GM10248 (cell line): ENCODE measurements around the gene DGKI.

Experiments
- CTCF ChIA-PET: fragments of 300-600 bp; sonication (Branson Sonifier 250); formaldehyde crosslinking; extraction: SDS; loops from one replicate; lab custom pipeline; 2021; ENCODE audit warnings: antibody characterized with exemption; lab: Yijun Ruan, JAX
- POLR2A ChIA-PET: fragments of 350-650 bp; sonication (Branson Sonifier 250); formaldehyde crosslinking; extraction: SDS; loops from one replicate; lab custom pipeline; 2020; ENCODE audit warnings: antibody characterized with exemption; lab: Yijun Ruan, JAX
- DNase-seq: peaks from one replicate; pipeline ENCODE4 v3.0.0; 2012; ENCODE audit errors: extremely low spot score
- CTCF ChIP-seq: IDR thresholded peaks from 2 replicates; pipeline ENCODE4 v1.5.1; 2012; ENCODE audit warnings: mild to moderate bottlenecking, low read depth; ENCODE audit errors: extremely low read depth, missing control alignments, control extremely low read depth

DGKI gene

GRCh38 chr7:137489880-137490279 lies 356.9 kb downstream of the DGKI start:
- ChIA-PET CTCF (interaction anchor here (1.1 to 1.6 kb wide), 3 partner anchors 10 to 35 kb away, joined by 3 to 4 read pairs (median 4); no protein-coding TSS in a partner anchor), POLR2A (no interaction called here)
- TF ChIP-seq CTCF, result no peak
- no peak for DNase-seq

- TF ChIP-seq CTCF, result no peak
- CTCF ChIA-PET, result no interaction called here
- POLR2A ChIA-PET, result no interaction called here
- DNase-seq, result no peak
Measured at GRCh38 chr7:137488038-137488437, 358.7 kb downstream of the DGKI start.

GRCh38 chr7:137485818-137486217 lies 361.0 kb downstream of the DGKI start:
- no peak for DNase-seq
- CTCF ChIA-PET, result interaction anchor here (0.8 kb wide), 1 partner anchor 31 kb away, joined by 3 read pairs; no protein-coding TSS in a partner anchor
- POLR2A ChIA-PET, result no interaction called here
- no peak for TF ChIP-seq CTCF

- DNase-seq, result no peak
- POLR2A ChIA-PET, result no interaction called here
- TF ChIP-seq CTCF, result no peak
- CTCF ChIA-PET, result no interaction called here
Measured at GRCh38 chr7:137484326-137484725, 362.4 kb downstream of the DGKI start.

- ChIA-PET POLR2A (no interaction called here), CTCF (interaction anchor here (1.2 kb wide), 1 partner anchor 9 kb away, joined by 6 read pairs; no protein-coding TSS in a partner anchor)
- TF ChIP-seq CTCF, result no peak
- no peak for DNase-seq
Measured at GRCh38 chr7:137482466-137482865, 364.3 kb downstream of the DGKI start.

- CTCF ChIA-PET, result interaction anchor here (0.8 to 1.5 kb wide), 3 partner anchors 17 to 26 kb away, joined by 3 read pairs; no protein-coding TSS in a partner anchor
- POLR2A ChIA-PET, result no interaction called here
- no peak for TF ChIP-seq CTCF
- no peak for DNase-seq
Measured at GRCh38 chr7:137480824-137481365, 365.9 kb downstream of the DGKI start.
